Testis (tissue), 2 donors: ENCODE measurements around the gene SNF8.

Experiments
- CTCF ChIP-seq, 3 experiments: fragments of 450-650 bp in 2 of 3; fragments of 200-600 bp in 1 of 3; sonication (generic) in 1 of 3; IDR thresholded peaks; one replicate each; pipeline ENCODE4 v1.5.1; 2016 to 2019; ENCODE audit warnings: antibody characterized with exemption in 3 of 3, mild to moderate bottlenecking in 2 of 3, moderate library complexity in 1 of 3
- POLR2A ChIP-seq: fragments of 450-650 bp; IDR thresholded peaks from one replicate; pipeline ENCODE4 v1.6.1; 2017; ENCODE audit warnings: antibody characterized with exemption, mild to moderate bottlenecking, moderate library complexity

- TF ChIP-seq CTCF (IDR thresholded peaks at IDR 0.05) = no peak
- no peak for TF ChIP-seq POLR2A
Observed at GRCh38 chr17:48908047-48908843, 36.4 kb downstream of the SNF8 start, which contains the start of gene UBE2Z.
